Measurements from ENCODE around the gene ZCCHC7. TPM values are rescaled to one million over a fixed set of nuclear protein-coding genes. Genes with fewer than 3 reads are reported as not detected.

Gene ZCCHC7
- total RNA-seq, 1 experiment from 2014 or later, result 41.7 TPM

- intact Hi-C loops (cut with micrococcal nuclease), result no loop called here
- ChIA-PET CTCF (no interaction called here), POLR2A (interaction anchor here (1.0 to 1.9 kb wide), 2 partner anchors 13 to 27 kb away, joined by 3 to 8 read pairs; no protein-coding TSS in a partner anchor)
- no peaks in the 10 kb centered on the region for H3K9me3 Mint-ChIP-seq (ENCODE audit: unreplicated experiment)
- H3K4me3 Mint-ChIP-seq (ENCODE audit: unreplicated experiment), result no peak overlapping the region
- no TSS peak for BruUV-seq (replicated peaks)
- H3K27ac Mint-ChIP-seq (ENCODE audit: low read depth, unreplicated experiment), result no peak overlapping the region
- DNase-seq (ENCODE audit: unreplicated experiment), result no peak
- peaks cover 4% of the 10 kb centered on the region for H3K4me1 Mint-ChIP-seq (ENCODE audit: insufficient read depth, unreplicated experiment)
- peaks cover 7% of the 10 kb centered on the region for H3K36me3 Mint-ChIP-seq (ENCODE audit: insufficient read depth, unreplicated experiment)
- TF ChIP-seq, protein P1, sequence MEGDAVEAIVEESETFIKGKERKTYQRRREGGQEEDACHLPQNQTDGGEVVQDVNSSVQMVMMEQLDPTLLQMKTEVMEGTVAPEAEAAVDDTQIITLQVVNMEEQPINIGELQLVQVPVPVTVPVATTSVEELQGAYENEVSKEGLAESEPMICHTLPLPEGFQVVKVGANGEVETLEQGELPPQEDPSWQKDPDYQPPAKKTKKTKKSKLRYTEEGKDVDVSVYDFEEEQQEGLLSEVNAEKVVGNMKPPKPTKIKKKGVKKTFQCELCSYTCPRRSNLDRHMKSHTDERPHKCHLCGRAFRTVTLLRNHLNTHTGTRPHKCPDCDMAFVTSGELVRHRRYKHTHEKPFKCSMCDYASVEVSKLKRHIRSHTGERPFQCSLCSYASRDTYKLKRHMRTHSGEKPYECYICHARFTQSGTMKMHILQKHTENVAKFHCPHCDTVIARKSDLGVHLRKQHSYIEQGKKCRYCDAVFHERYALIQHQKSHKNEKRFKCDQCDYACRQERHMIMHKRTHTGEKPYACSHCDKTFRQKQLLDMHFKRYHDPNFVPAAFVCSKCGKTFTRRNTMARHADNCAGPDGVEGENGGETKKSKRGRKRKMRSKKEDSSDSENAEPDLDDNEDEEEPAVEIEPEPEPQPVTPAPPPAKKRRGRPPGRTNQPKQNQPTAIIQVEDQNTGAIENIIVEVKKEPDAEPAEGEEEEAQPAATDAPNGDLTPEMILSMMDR (IDR thresholded peaks at IDR 0.05; ENCODE audit: unreplicated experiment), result no peak
- no peaks in the 10 kb centered on the region for H3K27me3 Mint-ChIP-seq (ENCODE audit: insufficient read depth, unreplicated experiment)
Observed at GRCh38 chr9:37239921-37240320, 119.5 kb downstream of the ZCCHC7 start.

DNA sequence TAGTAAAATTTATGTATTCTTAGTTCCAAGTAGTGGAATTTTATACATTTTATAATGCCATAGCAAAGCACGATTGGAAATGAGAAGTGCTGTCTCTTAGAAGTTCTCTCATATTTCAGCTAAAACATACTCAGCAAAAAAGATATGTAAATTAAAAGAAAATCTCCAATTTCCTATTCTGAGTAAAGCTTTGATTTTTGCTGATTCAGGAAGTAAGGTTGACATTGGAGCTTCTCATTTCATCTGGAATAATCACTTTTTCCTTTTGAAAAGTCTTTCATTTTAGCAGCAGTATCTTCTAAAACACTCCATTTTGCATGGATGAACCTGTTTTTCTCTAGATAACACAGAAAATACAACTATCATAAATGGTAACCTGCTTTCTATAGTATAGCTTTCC, 121.0 kb downstream of the ZCCHC7 start:
- peaks cover 6% of the 10 kb centered on the region for H3K36me3 Mint-ChIP-seq (ENCODE audit: insufficient read depth, unreplicated experiment)
- H3K27me3 Mint-ChIP-seq (ENCODE audit: insufficient read depth, unreplicated experiment), result no peaks in the 10 kb centered on the region
- no TSS peak for BruUV-seq (replicated peaks)
- H3K9me3 Mint-ChIP-seq (ENCODE audit: unreplicated experiment), result no peaks in the 10 kb centered on the region
- CTCF ChIA-PET, result interaction anchor here (1.1 kb wide), 1 partner anchor 16 kb away, joined by 3 read pairs; no protein-coding TSS in a partner anchor
- H3K27ac Mint-ChIP-seq (ENCODE audit: low read depth, unreplicated experiment), result no peak overlapping the region
- no peak overlapping the region for H3K4me3 Mint-ChIP-seq (ENCODE audit: unreplicated experiment)
- TF ChIP-seq, protein P1 (IDR thresholded peaks at IDR 0.05; ENCODE audit: unreplicated experiment), result no peak
- POLR2A ChIA-PET, result interaction anchor here (1.2 to 1.9 kb wide), 2 partner anchors 9 to 15 kb away, joined by 3 to 8 read pairs; no protein-coding TSS in a partner anchor
- peaks cover 4% of the 10 kb centered on the region for H3K4me1 Mint-ChIP-seq (ENCODE audit: insufficient read depth, unreplicated experiment)
- no peak for DNase-seq (ENCODE audit: unreplicated experiment)
- intact Hi-C loops (cut with micrococcal nuclease), result no loop called here

DNA sequence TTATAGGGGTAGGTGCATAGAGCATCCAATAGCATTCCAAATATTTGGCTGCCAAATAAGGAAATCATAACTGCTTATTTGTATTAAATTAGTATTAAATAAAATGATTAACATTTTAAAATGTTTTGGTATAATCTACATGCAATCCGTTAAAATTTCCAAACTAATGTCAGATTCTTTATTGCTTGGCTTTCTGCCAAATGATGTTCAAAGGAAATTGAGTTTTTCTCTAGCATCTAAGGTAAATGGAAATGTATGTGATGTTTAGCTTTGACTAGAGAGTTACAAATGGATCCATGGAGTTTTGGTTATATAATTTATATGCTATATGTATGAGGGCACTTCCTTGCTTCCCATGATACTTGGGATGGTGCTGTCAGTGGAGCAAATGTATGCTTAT, 121.7 kb downstream of the ZCCHC7 start:
- Mint-ChIP-seq H3K27ac (ENCODE audit: low read depth, unreplicated experiment) (no peak overlapping the region), H3K4me1 (ENCODE audit: insufficient read depth, unreplicated experiment) (peaks cover 4% of the 10 kb centered on the region), H3K36me3 (ENCODE audit: insufficient read depth, unreplicated experiment) (no peaks in the 10 kb centered on the region), H3K4me3 (ENCODE audit: unreplicated experiment) (no peak overlapping the region), H3K9me3 (ENCODE audit: unreplicated experiment) (no peaks in the 10 kb centered on the region), H3K27me3 (ENCODE audit: insufficient read depth, unreplicated experiment) (no peaks in the 10 kb centered on the region)
- TF ChIP-seq, protein P1 (IDR thresholded peaks at IDR 0.05; ENCODE audit: unreplicated experiment), result no peak
- intact Hi-C loops (cut with micrococcal nuclease), result no loop called here
- CTCF ChIA-PET, result interaction anchor here (1.1 kb wide), 1 partner anchor 16 kb away, joined by 3 read pairs; no protein-coding TSS in a partner anchor
- POLR2A ChIA-PET, result interaction anchor here (1.0 to 1.9 kb wide), 3 partner anchors 8 to 15 kb away, joined by 3 to 8 read pairs (median 3); no protein-coding TSS in a partner anchor
- no TSS peak for BruUV-seq (replicated peaks)
- no peak for DNase-seq (ENCODE audit: unreplicated experiment)

DNA sequence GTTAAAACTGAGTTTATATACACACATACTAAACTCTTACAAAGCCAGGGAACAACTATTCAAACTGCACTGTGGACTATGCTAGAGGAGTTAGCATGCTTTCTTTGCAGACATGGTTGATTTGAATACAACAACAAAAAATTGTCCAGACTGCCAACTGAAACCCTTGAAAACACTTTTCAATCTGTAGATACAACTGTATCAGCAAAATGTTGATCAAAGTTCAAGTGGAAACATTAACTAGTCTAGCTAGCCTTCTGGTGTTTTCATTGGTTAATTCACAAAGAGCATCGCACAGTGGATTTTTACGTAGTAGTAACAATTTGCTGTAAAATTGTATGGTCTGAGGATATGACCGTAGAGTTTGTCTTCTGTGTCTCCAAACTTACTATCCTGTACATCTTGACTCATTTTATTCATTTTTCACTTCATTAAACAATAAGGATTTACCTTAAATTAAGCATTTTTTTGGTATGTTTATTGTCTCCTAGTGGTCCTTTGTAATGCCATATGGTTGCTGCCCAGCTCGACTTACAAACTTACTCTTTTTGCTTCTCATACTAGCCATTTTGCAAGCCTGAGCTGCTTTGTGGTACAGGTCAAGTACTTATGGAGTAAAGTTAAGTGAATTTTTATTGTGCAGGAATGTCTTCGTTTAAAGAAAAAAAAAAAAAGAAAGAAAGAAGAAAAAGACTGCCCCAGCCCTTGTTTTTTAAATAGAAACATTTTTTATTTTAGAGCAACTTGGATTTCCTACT, 123.4 kb downstream of the ZCCHC7 start:
- no peak overlapping the region for H3K27ac Mint-ChIP-seq (ENCODE audit: low read depth, unreplicated experiment)
- POLR2A ChIA-PET, result interaction anchor here (1.3 kb wide), 1 partner anchor 14 kb away, joined by 6 read pairs; no protein-coding TSS in a partner anchor
- no peaks in the 10 kb centered on the region for H3K9me3 Mint-ChIP-seq (ENCODE audit: unreplicated experiment)
- CTCF ChIA-PET, result interaction anchor here (0.8 kb wide), 1 partner anchor 21 kb away, joined by 4 read pairs; no protein-coding TSS in a partner anchor
- intact Hi-C loops (cut with micrococcal nuclease), result no loop called here
- no peaks in the 10 kb centered on the region for H3K36me3 Mint-ChIP-seq (ENCODE audit: insufficient read depth, unreplicated experiment)
- H3K4me3 Mint-ChIP-seq (ENCODE audit: unreplicated experiment), result no peak overlapping the region
- H3K27me3 Mint-ChIP-seq (ENCODE audit: insufficient read depth, unreplicated experiment), result no peaks in the 10 kb centered on the region
- no peak for DNase-seq (ENCODE audit: unreplicated experiment)
- TF ChIP-seq, protein P1 (IDR thresholded peaks at IDR 0.05; ENCODE audit: unreplicated experiment), result no peak
- H3K4me1 Mint-ChIP-seq (ENCODE audit: insufficient read depth, unreplicated experiment), result no peaks in the 10 kb centered on the region
- BruUV-seq (replicated peaks), result no TSS peak
